Stimulated activated CD4-positive, alpha-beta T cell treated with anti-CD3 and anti-CD28 coated beads, TNF-alpha, amount 100 ng/mL, for 1 hour (primary cell): Measurements from ENCODE around the gene ZNF99.
"Not testable (repeated sequence)": the region's sequence is repeated elsewhere in the genome, so short reads cannot be mapped to it uniquely, and the experiment has no call there.

ENCODE experiments used
- DNase-seq, 3 donors: peaks; one replicate each; pipeline ENCODE4 v3.0.0-alpha.2; 2020; ENCODE audit warnings: low read depth in 3 of 3, low spot score in 1 of 3

The ZNF99 gene

DNA sequence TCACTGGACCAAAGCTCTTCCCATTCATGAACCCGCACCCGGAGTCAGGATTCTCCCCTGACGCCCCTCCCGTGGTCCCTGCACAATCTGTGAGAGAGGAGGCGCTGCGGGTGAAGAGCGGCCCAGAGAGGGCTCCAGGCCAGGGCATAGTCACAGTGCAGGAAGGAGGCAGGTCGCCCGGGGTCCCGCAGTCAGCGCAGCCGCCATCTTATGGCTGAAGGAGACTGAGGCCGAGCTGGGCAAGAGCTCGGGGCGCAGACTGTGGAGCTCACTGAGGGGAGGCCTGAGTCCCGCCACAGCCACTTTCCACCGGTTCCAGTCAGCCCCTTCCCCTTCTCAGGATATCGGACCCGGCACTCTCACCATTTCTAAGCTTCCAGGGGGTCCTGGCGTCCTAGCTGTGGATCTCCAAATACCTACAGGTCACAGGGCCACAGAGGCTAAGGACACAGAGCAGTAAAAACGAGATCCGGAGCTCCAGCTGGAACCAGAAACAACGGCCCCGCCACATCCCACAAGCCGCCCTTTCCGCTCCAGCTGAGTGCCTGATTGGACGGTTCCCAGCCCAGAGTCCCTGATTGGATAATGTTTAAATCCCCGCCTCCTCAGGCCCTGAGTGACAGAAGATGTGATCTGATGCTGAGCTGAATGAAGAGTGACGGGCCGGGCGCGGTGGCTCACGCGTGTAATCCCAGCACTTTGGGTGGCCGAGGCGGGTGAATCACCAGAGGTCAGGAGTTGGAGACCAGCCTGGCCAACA is at the start of gene ZNF99:
ZNF99 (minus strand) TSS at position 501 of the 760 bp plus-strand sequence; CDS start at position 366, 135 bp downstream.
- DNase-seq: no peak

DNA sequence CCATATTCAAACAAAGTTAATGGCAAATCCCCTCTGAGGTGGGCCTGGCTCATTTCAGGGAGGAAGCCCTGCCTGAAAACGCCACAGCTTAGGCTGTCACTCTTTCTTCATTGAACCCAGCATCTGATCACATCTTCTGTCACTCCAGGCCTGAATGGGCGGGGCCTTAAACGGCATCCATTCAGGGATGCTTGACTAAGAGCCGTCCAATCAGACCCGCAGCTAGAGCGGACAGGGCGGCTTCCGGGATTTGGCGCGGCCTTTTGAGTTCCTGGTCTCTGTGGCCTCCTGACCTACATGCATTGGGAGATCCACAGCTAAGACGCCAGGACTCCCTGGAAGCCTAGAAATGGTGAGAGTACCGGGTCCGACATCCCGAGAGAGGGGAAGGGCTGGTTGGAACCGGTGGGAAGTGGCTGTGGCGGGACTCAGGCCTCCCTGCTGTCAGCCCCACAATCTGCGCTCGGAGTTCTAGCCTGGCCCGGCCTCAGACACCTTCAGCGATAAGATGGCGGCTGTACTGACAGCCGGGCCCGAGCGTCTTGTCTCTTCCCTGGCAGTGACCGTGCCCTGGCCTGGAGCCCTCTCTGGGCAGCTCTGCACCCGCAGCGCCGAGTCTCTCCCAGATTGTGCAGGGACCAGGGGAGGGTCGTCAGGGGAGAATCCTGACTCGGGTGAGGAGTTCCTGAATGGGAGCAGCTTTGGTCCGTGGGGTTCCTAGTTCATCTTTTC is 48.2 kb upstream of the ZNF99 start, which contains the start of gene ZNF723:
ZNF723 (plus strand) TSS at position 261 of the 732 bp plus-strand sequence; CDS start at position 350, 89 bp downstream.
- DNase-seq: no peak

DNA sequence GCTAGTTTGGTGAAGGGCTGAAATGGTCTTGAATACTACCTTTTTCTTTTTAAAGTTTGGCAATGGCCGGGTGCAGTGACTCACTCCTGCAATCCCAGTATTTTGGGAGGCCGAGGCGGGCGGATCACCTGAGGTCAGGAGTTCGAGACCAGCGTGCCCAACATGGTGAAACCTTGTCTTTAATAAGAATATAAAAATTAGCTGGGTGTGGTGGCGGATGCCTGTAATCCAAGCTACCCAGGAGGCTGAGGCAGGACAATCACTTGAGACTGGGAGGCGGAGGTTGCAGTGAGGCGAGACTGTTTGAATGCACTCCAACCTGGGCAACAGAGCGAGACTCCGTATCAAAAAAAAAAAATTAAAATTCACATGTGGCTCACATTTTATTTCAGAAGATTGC is 47.3 kb upstream of the ZNF99 start:
- DNase-seq: no peak

DNA sequence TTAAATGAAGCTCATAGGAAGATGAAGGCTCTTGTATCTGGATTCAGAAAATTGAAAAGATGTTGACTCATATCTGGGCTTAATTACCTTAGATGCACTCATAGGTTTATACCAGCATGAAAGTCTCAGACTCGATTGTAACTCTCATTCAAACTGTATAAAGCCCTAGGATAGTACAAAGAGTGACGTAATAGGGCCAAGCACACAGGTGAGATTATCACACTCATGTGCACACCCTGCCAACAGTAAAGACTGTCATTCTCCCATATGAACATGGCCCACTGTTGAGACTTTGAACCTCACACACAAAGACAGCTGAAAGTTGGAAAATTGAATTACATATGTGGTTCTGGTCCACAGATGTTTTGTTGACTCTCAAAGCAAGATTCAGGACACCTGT is 30.2 kb upstream of the ZNF99 start:
- no peak for DNase-seq

DNA sequence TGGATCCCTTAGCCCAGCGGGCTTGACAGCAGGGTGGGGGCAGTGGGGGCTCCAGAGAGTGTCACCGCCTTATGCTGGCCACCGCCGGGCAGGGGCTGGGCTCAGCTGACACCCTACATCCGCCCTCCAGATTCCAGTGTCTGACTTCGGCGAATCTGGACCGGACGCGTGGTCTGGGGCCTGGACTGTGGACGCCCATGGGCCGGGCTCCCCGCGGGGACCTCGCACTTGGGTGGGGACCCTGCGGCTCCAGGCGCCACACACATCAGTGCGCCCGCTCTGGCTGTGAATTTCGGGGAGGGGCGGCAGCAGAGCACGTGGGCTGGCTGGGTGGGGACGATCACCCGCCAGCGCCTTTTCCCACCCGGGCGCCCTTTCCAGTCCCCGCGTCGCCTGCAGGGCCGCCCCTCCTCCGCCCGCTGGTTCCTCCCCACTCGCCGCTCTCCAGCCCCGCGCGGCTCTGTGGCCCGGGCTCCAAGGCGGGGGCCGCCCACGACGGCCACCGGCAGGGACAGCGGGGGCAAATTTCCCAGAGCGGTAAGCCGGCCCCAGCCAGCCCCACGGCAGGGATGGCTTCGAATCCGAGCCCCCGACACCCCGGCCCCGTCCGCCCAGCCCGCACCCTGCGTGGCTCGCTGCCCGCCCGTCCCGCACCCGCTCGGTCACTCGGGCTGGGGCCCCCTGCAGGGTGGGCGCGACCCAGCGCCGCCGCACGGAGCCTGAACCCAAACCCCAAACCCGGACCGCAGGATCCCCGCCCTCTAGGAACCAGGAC is 23.3 kb upstream of the ZNF99 start:
- no peak for DNase-seq

DNA sequence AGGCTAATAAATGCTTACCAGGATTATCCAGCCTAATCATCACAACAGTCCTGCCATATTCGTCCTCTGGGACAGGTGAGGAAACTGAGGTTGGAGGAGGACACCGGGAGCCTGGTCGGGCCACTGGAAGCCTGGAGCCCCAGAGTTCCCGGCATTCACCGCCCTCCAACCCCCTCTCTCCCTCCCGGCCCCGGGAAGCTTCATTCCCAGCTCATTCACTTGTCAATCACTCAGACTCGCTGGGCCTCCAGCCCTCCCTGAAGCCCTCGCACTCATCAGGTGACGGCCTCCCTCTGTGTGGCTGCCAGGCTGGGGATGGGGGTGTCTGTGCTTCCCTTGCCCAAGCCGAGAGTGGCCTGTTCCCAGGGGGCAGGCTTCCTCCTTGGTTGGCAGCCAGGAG is 22.5 kb upstream of the ZNF99 start:
- no peak for DNase-seq

DNA sequence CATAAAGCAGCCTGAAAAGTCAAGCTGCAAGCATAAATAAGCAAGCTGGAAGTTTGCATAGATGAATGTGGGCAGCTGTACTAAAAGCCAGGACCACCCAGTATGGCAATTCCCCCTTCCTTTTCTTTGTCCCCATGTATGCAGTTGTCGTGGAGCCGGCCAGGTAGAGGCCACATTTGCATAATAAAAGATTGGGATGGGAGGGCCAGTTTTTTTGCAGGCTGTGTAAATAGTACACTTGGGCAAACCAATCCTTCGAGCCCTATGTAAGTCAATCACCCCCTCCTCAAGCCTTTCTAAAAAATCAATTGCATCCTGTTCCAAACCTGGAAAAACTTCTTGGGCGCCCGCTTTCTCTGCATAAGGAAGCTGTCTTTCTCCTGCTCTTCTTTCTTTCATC is 13.1 kb upstream of the ZNF99 start:
- DNase-seq: no peak

DNA sequence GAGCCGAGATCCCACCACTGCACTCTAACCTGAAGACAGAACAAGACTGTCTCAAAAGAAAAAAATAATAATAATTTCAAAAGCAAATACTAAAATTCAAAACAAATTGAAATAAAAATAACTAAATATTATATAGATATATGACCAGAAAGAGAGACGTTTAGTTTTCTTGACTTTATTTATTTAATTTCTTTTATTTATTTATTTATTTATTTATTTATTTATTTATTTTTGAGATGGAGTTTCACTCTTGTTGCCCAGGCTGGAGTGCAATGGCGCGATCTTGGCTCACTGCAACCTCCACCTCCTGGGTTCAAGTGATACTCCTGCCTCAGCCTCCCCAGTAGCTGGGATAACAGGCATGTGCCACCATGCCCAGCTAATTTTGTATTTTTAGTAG is 8.9 kb upstream of the ZNF99 start:
- DNase-seq: not testable (repeated sequence)

DNA sequence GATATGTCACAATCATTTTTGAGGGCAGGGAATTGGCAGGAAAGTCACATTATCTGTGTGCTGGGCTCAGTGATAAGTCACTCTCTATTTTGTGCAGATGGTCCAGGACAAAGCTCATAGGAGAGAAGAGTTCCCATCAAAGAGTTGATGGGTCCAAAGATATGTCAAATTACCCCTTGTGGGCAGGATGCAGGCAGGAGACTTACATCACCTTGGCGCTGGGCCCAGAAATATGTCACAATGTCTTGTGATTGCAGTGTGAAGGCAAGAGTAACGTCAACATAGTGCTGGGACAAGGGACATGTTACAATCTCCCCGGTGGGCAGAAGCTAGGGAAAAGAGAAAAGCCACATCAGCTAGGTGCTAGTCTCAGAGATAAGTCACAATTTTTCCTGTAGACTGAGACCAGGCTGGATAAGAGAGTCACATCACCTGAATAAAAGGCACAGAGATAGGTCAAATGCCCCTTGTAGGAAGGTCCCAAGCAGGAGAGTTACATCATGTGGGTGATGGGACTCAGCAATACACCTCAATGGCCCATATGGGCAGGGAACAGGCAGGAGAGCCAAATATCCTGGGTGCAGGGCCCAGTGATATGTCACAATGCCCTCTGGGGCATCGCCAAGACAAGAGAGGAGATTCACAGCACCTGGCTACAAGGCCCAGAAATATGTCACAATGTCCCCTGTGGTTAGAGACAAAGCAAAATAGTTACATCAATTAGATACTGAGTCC is 47.9 kb downstream of the ZNF99 start:
- no peak for DNase-seq

DNA sequence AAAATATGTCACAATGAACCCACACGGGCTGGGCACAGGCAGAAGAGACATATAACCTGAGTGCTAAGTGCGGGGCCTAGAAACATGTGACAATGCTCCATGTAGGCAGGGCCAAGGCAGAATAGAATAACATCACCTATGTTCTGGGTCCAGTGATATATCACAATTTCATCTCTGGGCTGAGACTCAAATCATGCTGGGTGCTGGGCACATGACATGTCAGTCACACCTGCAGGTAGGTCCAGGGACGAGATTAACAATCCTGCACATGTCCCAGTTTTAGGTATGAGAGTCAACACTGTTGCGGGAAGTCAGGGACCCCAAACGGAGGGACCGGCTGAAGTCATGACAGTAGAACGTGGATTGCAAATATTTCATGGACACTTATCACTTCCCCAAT is 50.3 kb downstream of the ZNF99 start:
- no peak for DNase-seq

DNA sequence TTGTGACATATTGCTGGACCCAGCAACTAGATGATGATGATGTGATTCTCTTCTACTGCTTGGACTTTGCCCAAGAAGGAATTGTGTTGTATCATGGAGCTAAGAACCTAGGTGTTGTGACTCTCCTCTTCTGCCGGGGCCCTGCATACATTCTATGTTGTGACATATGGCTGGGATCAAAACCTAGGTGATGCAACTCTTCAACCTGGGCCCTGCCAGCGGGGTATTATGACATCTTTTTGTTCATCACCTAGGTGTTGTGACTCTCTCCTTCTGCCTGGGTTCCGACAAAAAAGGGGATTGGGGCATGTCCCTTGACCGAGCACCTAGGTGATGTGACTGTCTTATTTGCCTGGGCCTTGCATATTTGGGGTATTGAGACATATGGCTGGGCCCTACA is 55.7 kb downstream of the ZNF99 start:
- DNase-seq: not testable (repeated sequence)

DNA sequence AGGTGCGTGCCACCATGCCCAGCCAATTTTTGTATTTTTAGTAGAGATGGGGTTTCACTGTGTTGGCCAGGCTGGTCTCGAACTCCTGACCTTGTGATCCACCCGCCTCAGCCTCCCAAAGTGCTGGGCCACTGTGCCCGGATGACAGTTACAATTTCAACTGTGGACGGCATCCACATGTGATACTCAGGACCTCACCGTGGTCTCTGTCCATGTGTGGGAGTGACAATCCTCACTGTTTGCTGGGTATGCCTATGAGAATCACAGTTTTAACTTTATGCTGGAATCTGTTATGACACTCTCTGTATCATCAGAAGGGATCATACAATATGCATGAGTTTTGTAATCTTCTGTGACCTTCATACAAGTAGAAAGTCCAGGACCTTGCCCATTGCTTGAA is 62.4 kb downstream of the ZNF99 start:
- not testable (repeated sequence) for DNase-seq

DNA sequence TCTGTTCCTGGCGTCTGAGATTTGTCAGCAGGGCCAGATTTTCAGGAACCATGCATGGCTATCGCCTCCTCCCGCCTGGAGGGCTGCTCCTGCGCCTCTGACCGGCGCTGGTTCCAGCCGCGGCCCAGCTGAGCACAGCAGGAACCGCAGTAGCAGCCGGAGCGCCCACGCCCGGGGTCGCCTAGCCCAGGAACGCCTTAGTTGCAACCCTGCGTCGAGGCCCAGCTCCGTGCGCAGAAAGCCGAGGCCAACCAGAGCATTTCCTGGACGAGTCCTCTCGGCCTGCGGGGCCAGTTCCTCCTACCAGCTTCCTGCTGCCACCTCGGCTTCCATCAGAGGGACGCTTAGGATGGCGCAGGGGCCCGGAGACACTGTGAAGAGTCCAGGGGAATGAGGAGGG is 75.0 kb downstream of the ZNF99 start:
- DNase-seq: no peak

DNA sequence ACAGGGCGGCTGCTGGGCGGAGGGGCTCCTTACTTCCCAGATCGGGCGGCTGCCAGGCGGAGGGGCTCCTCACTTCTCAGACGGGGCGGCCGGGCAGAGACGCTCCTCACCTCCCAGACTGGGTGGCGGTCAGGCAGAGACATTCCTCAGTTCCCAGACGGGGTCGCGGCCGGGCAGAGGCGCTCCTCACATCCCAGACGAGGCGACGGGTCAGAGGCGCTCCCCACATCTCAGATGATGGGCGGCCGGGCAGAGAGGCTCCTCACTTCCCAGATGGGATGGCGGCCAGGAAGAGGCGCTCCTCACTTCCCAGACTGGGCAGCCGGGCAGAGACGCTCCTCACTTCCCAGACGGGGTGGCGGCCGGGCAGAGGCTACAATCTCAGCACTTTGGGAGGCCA is 80.9 kb downstream of the ZNF99 start:
- not testable (repeated sequence) for DNase-seq

DNA sequence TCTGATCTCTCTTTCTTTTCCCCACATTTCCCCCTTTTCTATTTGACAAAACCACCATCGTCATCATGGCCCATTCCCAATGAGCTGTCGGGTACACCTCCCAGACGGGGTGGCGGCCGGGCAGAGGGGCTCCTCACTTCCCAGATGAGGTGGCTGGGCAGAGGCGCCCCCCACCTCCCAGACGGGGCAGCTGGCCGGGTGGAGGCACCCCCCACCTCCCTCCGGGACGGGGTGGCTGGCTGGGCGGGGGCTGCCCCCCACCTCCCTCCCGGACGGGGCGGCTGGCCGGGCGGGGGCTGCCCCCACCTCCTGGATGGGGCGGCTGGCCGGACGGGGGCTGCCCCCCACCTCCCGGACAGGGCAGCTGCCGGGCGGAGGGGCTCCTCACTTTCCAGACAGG is 81.3 kb downstream of the ZNF99 start:
- not testable (repeated sequence) for DNase-seq
